GM12878 (cell line): Measurements from ENCODE around the gene NPW. TPM values are rescaled to one million over a fixed set of nuclear protein-coding genes. Genes with fewer than 3 reads are reported as not detected.

ENCODE experiments used
- ATAC-seq: fragments of 200-7000 bp; cut with Tn5 transposase; 3 replicates; pipeline ENCODE4 v1.9.1; 2020; ENCODE audit warnings: mild to moderate bottlenecking, moderate library complexity
- BruUV-seq: library from RNA; stranded (reverse); fragments of 400-500 nt; replicated peaks from 2 replicates; lab custom pipeline; 2021; lab: Mats Ljungman, UMichigan
- CTCF ChIA-PET: fragments of 300-600 bp; sonication (Branson Sonifier 250); formaldehyde crosslinking; extraction: SDS; loops from one replicate; lab custom pipeline; 2021; ENCODE audit warnings: inconsistent platforms; lab: Yijun Ruan, JAX
- POLR2A ChIA-PET: fragments of 350-600 bp; formaldehyde crosslinking; extraction: SDS; loops from one replicate; lab custom pipeline; 2021; ENCODE audit warnings: inconsistent platforms; lab: Charles Lee
- RAD21 ChIA-PET: fragments of 300-600 bp; sonication (Branson Sonifier 250); formaldehyde crosslinking; loops from one replicate; lab custom pipeline; 2023; ENCODE audit warnings: antibody characterized with exemption; ENCODE audit not compliant: unreplicated experiment; lab: Charles Lee
- SMC1A ChIA-PET: fragments of 300-600 bp; sonication (Branson Sonifier 250); formaldehyde crosslinking; loops from one replicate; lab custom pipeline; 2023; ENCODE audit not compliant: unreplicated experiment, uncharacterized antibody; lab: Charles Lee
- DNase-seq: peaks from one replicate; pipeline ENCODE4 v3.0.0-alpha.2; 2011; ENCODE audit warnings: low read depth, low spot score
- FAIRE-seq: peaks from 3 replicates; lab custom pipeline; 2011; peaks lifted over from hg19 to GRCh38; lab: Jason Lieb, UNC
- H2AFZ ChIP-seq: 2 replicates; pipeline ENCODE4 v1.6.0; 2011; ENCODE audit warnings: low read depth, low read length, control low read depth; ENCODE audit not compliant: control insufficient read depth
- H3K27ac ChIP-seq: 2 replicates; pipeline ENCODE4 v1.5.1; 2011; ENCODE audit warnings: control low read depth; ENCODE audit not compliant: control insufficient read depth, insufficient read depth
- H3K27me3 ChIP-seq, 2 experiments: replicated peaks in 1 of 2; 2 replicates each; pipeline versions ENCODE4 v1.6.0 to v1.6.1; 2011; ENCODE audit warnings: low read length in 1 of 2; ENCODE audit not compliant: control insufficient read depth in 2 of 2, insufficient read depth in 2 of 2
- H3K36me3 ChIP-seq, 2 experiments: 2 replicates each; pipeline ENCODE4 v1.5.1; 2011; ENCODE audit warnings: low read length in 1 of 2; ENCODE audit not compliant: control insufficient read depth in 2 of 2, insufficient read depth in 2 of 2
- H3K4me1 ChIP-seq: 2 replicates; pipeline ENCODE4 v1.6.1; 2011; ENCODE audit warnings: mild to moderate bottlenecking, low read length, moderate library complexity, mixed read lengths; ENCODE audit not compliant: control insufficient read depth, insufficient read depth
- H3K4me2 ChIP-seq: 2 replicates; pipeline ENCODE4 v1.6.0; 2011; ENCODE audit warnings: control low read depth; ENCODE audit not compliant: control insufficient read depth, insufficient read depth
- H3K4me3 ChIP-seq: fragments of 200-600 bp; sonication (generic); 2 replicates; pipeline ENCODE4 v1.5.1; 2016
- H3K79me2 ChIP-seq: 2 replicates; pipeline ENCODE4 v1.6.0; 2011; ENCODE audit warnings: low read length; ENCODE audit not compliant: control insufficient read depth, insufficient read depth
- H3K9ac ChIP-seq: 2 replicates; pipeline ENCODE4 v1.8.0; 2011; ENCODE audit warnings: low read length, control low read depth, mixed read lengths; ENCODE audit not compliant: control insufficient read depth, insufficient read depth
- H3K9me3 ChIP-seq: replicated peaks from 3 replicates; pipeline ENCODE4 v1.5.1; 2011; ENCODE audit warnings: mild to moderate bottlenecking, low read length; ENCODE audit not compliant: control insufficient read depth, insufficient read depth
- H4K20me1 ChIP-seq: 2 replicates; pipeline ENCODE4 v1.6.0; 2011; ENCODE audit not compliant: control insufficient read depth, insufficient read depth
- CHD4 ChIP-seq: fragments of 200-600 bp; sonication (generic); IDR thresholded peaks from 2 replicates; pipeline ENCODE4 v1.6.1; 2016; ENCODE audit warnings: mild to moderate bottlenecking
- WGBS: methylation state at CpG from one replicate; pipeline ENCODE4 v1.1.6; 2016; ENCODE audit warnings: low lambda C conversion rate; ENCODE audit not compliant: insufficient replicate concordance, insufficient coverage; ENCODE audit errors: missing lambda C conversion rate; 5-methylcytosine and 5-hydroxymethylcytosine counted together
- in situ Hi-C: fragments of 300-500 bp; cut with MboI; formaldehyde crosslinking; loops from 9 replicates; pipeline ENCODE4 v1.14.3; 2018; ENCODE audit warnings: mixed read lengths
- intact Hi-C: fragments of 100-400 bp; cut with micrococcal nuclease; formaldehyde crosslinking; loops from one replicate; pipeline ENCODE4 v1.14.2; 2022; ENCODE audit not compliant: unreplicated experiment
- polyA plus RNA-seq, 11 experiments: library from polyadenylated mRNA; depleted of rRNA in 4 of 11; unstranded in 6 of 11; stranded (reverse) in 5 of 11; fragments of >200 nt; fragmentation: Nextera tagmentation in 4 of 11; fragmentation: Illumina TruSeq in 1 of 11; extraction: Ambion mirVana in 4 of 11; extraction: Trizol in 1 of 11; gene quantifications; 1 replicate in 1 of 11; 2 replicates in 10 of 11; pipeline versions ENCODE4 v1.2.1 to v1.2.3, GENCODE V29; 2011 to 2016; ENCODE audit warnings: inconsistent platforms in 2 of 11, missing spikeins in 2 of 11, low read depth in 1 of 11
- total RNA-seq, 4 experiments: library from RNA; depleted of rRNA in 3 of 4; stranded (reverse); fragments of >200 nt in 3 of 4; fragmentation: Illumina TruSeq in 1 of 4; extraction: Trizol in 1 of 4; gene quantifications; 2 replicates each; pipeline versions ENCODE4 v1.2.1 to v1.2.3, GENCODE V29; 2013 to 2021
- TF ChIP-seq, protein P1 (sequence below), 3 experiments: IDR thresholded peaks in 2 of 3; conservative IDR thresholded peaks in 1 of 3; 2 replicates each; pipeline ENCODE4 v1.5.1; 2011; ENCODE audit warnings: low read depth in 3 of 3, low read length in 3 of 3, mild to moderate bottlenecking in 3 of 3, control low read depth in 2 of 3, moderate library complexity in 2 of 3, inconsistent platforms in 1 of 3, mixed read lengths in 1 of 3; ENCODE audit not compliant: control insufficient read depth in 2 of 3, insufficient read depth in 1 of 3; ENCODE audit errors: extremely low read depth in 1 of 3

NPW gene
- total and polyA plus RNA-seq, 10 of the 15 experiments (the other 5 are each of a cell fraction or from before 2014, with no cell fraction given), result 0.23 to 2.5 (median 0.98) TPM; not detected in 4

DNA sequence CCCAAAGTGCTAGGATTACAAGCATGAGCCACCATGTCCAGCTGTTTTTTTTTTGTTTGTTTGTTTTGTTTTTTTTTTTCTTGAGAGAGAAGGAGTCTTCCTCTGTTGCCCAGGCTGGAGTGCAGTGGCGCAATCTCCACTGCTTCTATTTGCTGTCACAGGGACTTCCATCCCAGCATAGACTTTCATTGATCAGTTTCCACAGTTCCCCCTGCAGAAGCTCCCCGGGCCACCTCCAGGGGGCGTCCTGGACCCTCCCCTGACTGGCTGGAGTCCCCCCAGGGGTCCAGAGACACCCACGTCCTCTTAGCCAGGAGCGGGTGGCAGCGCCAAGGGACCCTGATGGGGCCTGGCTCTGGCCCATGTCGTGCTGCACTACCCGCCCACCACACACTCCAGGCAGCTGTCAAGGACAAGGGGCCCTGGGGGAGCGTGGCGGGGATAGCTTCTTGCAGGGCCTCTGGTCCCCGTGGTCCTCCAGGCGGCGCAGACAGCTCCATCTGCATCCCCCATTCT lies 3.1 kb upstream of the NPW start:
- peak; percentile 56 for ATAC-seq
- Histone ChIP-seq H3K27ac (no peak overlapping the region), H3K9ac (no peak overlapping the region), H2AFZ (no peak overlapping the region), H3K4me2 (no peak overlapping the region), H3K4me1 (no peaks in the 10 kb centered on the region), H4K20me1 (no peaks in the 10 kb centered on the region), H3K9me3 (no peaks in the 10 kb centered on the region), H3K79me2 (no peaks in the 10 kb centered on the region), H3K36me3 (no peaks in the 10 kb centered on the region), H3K27me3 (peaks cover 3 to 8% of the 10 kb centered on the region in 2 experiments; a peak in 3 of 4 replicates), H3K4me3 (no peak overlapping the region)
- CTCF ChIA-PET, result interaction anchor here (1.2 to 1.8 kb wide), 4 partner anchors 8 to 235 kb away, joined by 3 to 21 read pairs (median 4); partner anchors contain the start of gene ECI1
- DNase-seq, result no peak
- in situ Hi-C loops, result loop anchor here (10.0 kb wide), 1 partner anchor 478 kb away; no protein-coding TSS in a partner anchor
- TF ChIP-seq CHD4, result no peak
- TF ChIP-seq, protein P1, sequence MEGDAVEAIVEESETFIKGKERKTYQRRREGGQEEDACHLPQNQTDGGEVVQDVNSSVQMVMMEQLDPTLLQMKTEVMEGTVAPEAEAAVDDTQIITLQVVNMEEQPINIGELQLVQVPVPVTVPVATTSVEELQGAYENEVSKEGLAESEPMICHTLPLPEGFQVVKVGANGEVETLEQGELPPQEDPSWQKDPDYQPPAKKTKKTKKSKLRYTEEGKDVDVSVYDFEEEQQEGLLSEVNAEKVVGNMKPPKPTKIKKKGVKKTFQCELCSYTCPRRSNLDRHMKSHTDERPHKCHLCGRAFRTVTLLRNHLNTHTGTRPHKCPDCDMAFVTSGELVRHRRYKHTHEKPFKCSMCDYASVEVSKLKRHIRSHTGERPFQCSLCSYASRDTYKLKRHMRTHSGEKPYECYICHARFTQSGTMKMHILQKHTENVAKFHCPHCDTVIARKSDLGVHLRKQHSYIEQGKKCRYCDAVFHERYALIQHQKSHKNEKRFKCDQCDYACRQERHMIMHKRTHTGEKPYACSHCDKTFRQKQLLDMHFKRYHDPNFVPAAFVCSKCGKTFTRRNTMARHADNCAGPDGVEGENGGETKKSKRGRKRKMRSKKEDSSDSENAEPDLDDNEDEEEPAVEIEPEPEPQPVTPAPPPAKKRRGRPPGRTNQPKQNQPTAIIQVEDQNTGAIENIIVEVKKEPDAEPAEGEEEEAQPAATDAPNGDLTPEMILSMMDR (IDR thresholded peaks at IDR 0.05 in 2 of 3, conservative IDR thresholded peaks at IDR 0.05 in 1 of 3; ENCODE audit: control insufficient read depth in 2 of 3, extremely low read depth in 1 of 3, insufficient read depth in 1 of 3, low read depth in 3 of 3, low read length in 3 of 3), result peak; percentile 17 to 54 (median 52)
- intact Hi-C loops, result no loop called here
- SMC1A ChIA-PET, result interaction anchor here (0.5 to 0.8 kb wide), 3 partner anchors 13 to 135 kb away, joined by 3 read pairs; no protein-coding TSS in a partner anchor
- FAIRE-seq, result no peak
- no TSS peak for BruUV-seq
- RAD21 ChIA-PET, result interaction anchor here (2.4 kb wide), 1 partner anchor 124 kb away, joined by 9 read pairs; no protein-coding TSS in a partner anchor
- POLR2A ChIA-PET, result interaction anchor here (0.9 kb wide), 1 partner anchor 124 kb away, joined by 3 read pairs; no protein-coding TSS in a partner anchor
- WGBS, result 14% methylated on average over 13 of the region's 13 CpGs
